HG03565 (cell line): Measurements from ENCODE around the gene PALLD.
"Not testable (repeated sequence)": the region's sequence is repeated elsewhere in the genome, so short reads cannot be mapped to it uniquely, and the experiment has no call there.

Source experiments
- ATAC-seq: cut with Tn5 transposase; IDR thresholded peaks from one replicate; pipeline ENCODE4 v1.9.1; 2021; ENCODE audit warnings: mild to moderate bottlenecking, moderate library complexity; ENCODE audit not compliant: unreplicated experiment

PALLD gene

DNA sequence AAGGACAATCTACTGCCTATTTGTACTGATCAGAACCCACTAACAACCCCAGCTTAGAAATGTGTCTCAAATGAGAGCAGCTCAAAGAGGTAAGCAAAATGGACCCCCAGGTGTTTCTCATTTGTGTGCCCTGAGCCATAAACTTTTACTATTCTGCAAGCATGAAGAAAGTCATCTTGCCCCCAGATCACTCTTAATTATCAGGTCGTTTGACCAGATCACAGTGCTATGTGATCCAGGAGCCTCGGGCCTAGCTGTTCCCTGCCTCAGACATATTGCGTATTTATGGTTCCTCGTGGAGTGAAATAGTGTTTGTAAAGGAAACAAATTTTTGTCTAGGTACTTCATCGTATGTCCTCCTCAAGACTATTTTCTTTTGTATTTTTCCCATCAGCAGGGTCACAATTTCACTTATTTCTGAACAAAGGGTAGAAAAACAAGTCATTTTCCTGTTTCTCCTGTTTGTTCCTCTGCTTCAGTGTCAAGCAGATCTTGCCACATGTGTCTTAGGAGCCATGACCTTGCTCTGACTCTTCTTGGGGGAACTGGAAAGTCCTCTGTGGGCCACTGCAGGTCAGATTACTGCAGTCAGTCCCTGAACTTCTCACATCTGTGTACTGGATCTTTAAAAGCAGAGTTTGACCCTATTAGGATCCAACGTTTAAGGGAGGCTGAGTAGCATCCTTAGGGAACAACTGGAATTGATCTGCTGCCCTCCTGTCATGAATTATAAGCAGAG lies 194.9 kb downstream of the PALLD start:
- no peak for ATAC-seq

- no peak for ATAC-seq
These were observed 197.1 kb downstream of the PALLD start for GRCh38 chr4:168693750-168694490.

DNA sequence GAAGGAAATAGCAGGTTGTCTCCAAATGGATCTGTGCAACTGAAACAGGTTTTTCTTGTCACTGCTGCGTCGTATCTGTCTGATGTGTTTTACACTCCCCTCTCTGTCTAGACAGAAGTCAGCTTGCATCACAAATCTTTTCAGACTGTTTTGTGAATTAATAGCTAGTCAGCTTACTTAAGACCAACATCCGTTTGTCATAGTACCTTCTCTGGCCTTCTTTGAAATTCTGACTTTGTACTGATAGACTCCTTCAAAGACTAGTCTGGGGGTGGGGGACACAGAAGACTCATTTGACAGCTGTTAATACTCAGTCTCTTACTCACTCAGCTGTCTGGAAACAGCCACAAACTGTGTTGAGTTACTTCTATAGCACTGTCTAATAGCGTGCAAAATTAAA lies 197.8 kb downstream of the PALLD start:
- ATAC-seq, result no peak

GRCh38 chr4:168695288-168695687 lies 198.4 kb downstream of the PALLD start:
- ATAC-seq, result no peak

GRCh38 chr4:168696280-168696679 lies 199.4 kb downstream of the PALLD start:
- ATAC-seq, result no peak

- no peak for ATAC-seq
These were observed 200.0 kb downstream of the PALLD start for GRCh38 chr4:168696826-168697225.

DNA sequence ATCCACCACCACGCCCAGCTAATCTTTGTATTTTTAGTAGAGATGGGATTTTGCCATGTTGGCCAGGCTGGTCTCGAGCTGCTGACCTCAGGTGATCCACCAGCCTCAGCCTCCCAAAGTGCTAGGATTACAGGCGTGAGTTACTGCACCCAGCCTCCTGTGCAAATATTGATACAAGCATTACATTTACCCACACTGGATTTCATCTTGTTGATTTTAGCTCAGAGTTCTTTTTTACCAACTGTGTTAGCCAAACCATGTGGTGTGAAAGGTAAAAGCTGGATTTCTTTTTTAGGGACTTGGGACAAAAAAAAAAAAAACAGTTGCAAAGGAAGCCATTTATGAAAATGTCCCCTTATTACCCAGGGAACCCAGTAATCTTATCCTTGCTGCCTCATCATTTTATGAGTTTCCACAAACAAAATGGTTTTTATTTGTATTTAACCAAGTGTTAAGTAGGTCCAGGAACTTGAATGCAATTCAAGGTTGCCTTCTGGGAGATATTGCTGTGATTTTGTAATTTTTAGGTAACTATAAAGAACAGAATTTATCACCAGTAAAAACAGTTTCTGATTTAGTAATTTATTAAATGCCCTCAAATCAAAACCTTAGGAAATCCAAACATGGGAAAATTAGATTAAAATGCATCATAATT lies 202.5 kb downstream of the PALLD start:
- ATAC-seq, result no peak

GRCh38 chr4:168701061-168701460 lies 204.2 kb downstream of the PALLD start:
- no peak for ATAC-seq

DNA sequence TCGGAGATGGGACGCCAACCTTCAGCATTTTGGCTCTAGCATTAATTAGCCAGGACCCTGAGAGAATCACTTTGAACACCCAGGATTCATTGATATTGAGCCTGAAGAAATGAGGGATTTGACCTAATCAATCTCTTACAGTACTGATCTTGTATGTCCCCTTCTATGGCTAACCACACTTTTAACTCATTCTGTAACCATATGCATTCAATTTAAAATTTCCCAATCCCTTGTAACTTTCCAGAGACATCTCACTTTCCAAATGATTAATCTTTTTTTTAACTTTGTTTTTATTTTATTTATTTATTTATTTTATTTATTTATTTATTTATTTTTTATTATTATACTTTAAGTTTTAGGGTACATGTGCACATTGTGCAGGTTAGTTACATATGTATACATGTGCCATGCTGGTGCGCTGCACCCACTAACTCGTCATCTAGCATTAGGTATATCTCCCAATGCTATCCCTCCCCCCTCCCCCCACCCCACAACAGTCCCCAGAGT lies 205.8 kb downstream of the PALLD start:
- not testable (repeated sequence) for ATAC-seq

DNA sequence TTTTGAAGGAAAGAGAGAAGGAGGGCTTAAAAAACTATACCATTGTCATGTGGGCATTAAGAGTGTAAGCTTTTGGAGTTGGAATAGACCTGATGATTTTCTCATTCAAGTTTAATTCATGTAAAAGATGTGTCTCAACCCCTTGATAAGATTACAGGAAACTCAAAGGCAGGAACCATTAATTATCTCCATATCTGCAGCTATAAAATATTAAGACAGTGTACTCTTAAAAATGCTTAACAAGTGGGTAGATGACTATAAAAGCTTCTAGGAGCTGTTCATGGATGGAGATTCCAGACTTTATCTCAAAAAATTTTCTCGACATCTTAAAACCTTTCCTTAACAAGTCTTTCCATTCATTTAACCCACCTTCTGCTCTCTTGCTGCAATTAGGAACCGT lies 208.3 kb downstream of the PALLD start:
- ATAC-seq, result no peak

- ATAC-seq, result no peak
These were observed 210.4 kb downstream of the PALLD start for GRCh38 chr4:168707205-168707604.

DNA sequence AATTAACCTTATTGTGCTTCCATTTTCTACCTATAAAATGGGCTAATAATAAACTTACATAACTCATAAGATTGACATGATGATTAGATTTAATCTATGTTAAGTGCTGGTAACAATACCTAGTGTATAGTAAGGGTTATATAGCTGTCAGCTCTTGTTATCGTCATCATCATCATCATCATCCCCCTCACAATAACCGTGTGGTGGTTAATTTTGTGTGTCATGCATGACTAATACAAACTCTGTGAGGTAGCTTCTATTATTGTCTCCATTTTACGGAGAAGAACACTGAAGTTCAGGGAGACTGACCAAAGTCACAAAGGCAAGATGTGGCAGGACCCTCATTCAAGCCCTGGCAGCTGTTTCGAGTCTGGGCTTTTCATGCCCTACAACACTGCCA lies 211.3 kb downstream of the PALLD start:
- no peak for ATAC-seq

- no peak for ATAC-seq
These were observed 213.6 kb downstream of the PALLD start for GRCh38 chr4:168710353-168710946.

DNA sequence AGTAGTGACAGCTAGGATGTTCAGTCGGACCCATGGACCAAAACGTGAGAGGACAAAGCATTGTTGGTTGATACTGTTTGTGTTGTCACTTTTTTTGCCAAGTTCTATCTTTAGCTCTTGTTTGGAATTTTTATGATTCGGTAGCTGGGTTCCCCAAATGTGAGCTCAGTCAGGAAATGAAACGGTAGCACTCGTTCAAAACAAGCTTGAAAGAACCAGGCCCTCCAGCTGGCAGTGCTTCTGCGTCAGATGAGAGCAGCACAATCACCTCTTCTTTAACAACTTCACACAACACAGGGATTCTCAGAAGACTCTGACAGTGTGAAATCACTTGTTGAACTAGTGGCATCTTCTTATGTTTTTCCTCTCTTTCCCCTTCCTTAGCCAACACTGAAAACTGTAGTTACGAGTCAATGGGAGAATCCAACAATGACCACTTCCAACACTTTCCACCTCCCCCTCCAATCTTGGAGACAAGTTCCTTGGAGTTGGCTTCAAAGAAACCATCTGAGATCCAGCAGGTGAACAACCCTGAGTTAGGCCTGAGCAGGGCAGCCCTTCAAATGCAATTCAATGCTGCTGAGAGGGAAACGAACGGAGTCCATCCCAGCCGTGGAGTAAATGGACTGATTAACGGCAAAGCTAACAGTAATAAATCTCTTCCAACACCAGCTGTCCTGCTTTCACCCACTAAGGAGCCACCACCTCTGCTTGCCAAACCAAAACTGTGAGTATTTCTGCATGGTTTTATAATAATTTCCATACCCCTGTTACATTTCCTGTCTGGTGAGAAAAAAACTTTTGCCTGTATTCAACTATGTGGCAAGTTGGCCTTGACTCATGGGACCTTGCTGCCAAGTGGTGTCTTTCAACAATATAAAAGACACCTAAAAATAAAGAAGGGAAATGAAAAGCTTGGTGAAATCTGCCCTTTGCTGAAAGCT lies 214.6 kb downstream of the PALLD start:
- no peak for ATAC-seq

- no peak for ATAC-seq
These were observed 215.6 kb downstream of the PALLD start for GRCh38 chr4:168712316-168712890.

DNA sequence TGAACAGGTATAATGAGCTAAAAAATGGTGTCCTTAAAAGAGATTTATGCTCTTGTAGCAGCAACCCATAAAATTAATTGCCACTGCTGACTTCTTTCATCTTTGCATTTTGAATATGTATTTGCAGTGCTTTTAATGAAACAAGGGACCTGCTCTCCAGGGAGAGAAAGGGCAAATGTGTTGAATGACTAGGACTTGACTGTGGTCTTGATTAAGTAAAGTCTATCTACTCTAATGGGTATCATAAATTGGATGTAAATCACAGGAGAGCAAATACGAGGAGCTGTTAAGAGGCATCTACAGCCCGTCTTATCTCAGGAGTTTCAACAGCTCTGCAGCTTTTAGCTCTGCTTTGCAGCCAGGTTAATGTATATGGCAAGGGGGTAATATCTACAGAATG lies 216.4 kb downstream of the PALLD start:
- no peak for ATAC-seq

- ATAC-seq, result no peak
These were observed 219.0 kb downstream of the PALLD start for GRCh38 chr4:168715896-168716295.

DNA sequence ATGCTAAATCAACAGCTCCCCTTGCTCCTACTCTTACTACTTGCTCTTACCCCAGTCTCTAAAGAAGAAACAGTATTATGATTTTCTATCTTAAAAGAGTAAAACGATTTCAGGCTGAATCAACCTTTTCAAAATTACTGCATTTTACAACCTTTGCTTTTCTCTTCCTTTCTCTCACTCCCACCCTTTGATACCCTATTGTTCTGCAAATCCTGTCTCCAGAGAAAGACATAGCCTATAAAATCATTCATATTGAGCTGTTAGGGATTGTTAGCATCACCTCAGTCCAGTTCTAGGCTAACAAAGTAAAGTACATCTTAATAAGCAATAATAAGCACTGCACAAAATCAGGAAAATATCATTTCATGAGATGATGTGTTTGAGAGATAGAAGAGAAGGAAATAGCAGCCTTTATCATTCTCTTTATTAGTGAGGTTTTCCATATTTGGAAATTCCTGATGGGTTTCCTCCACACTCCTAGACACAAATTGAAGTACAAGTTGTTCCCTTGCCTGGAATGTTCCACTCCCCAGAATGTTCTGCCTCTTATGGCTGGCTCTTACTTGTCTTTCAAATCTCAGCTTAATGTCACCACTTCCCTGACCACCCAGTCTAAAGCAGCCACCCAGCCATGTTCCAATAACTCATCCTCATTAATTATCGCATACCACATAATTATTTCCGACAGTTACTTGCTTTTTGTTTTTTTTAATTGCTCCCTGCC lies 219.7 kb downstream of the PALLD start:
- ATAC-seq, result no peak

DNA sequence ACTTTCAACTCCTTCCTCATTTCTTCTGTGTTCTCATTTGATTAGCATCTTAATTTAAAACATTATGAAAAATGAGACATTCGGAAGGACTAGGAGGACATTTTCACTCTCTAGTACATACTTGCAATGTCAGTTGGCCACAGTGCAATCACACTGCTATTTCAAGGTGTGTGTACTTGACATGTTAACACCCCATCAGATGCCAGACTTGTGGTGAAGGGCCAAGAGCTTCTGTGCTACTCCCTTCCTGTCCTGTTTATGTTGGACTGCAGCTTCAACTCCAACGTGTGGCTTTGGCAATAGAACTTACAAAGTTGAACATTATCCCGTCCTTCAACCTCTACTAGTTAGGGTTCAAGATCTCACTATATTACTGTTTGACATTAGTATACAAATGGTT lies 221.0 kb downstream of the PALLD start:
- ATAC-seq, result no peak
